ENCODE data around the gene AKAP13.

The AKAP13 gene

GRCh38 chr15:85500729-85501128 lies 120.3 kb downstream of the AKAP13 start:
- DNase-seq (ENCODE audit: insufficient read length, low spot score) (no peak), FAIRE-seq (peak; percentile 23)
- TF ChIP-seq SPI1 (IDR thresholded peaks at IDR 0.05; ENCODE audit: low read depth, low read length) (no peak), POLR2AphosphoS5 (IDR thresholded peaks at IDR 0.05; ENCODE audit: low read depth, low read length) (no peak), POLR2A (IDR thresholded peaks at IDR 0.05; ENCODE audit: low read depth, low read length) (no peak), POU2F2 (IDR thresholded peaks at IDR 0.05; ENCODE audit: low read depth, low read length) (no peak), TAF1 (IDR thresholded peaks at IDR 0.05; ENCODE audit: low read depth, low read length) (no peak), PAX5 (IDR thresholded peaks at IDR 0.05; ENCODE audit: insufficient read depth, low read length, severe bottlenecking) (no peak)

GRCh38 chr15:85501574-85501973 lies 121.2 kb downstream of the AKAP13 start:
- no peak for TF ChIP-seq SPI1 (IDR thresholded peaks at IDR 0.05; ENCODE audit: low read depth, low read length)
- no peak for TF ChIP-seq POLR2A (IDR thresholded peaks at IDR 0.05; ENCODE audit: low read depth, low read length)
- no peak for TF ChIP-seq POU2F2 (IDR thresholded peaks at IDR 0.05; ENCODE audit: low read depth, low read length)
- no peak for TF ChIP-seq POLR2AphosphoS5 (IDR thresholded peaks at IDR 0.05; ENCODE audit: low read depth, low read length)
- no peak for TF ChIP-seq TAF1 (IDR thresholded peaks at IDR 0.05; ENCODE audit: low read depth, low read length)
- no peak for DNase-seq (ENCODE audit: insufficient read length, low spot score)
- no peak for FAIRE-seq

- TF ChIP-seq POLR2AphosphoS5 (IDR thresholded peaks at IDR 0.05; ENCODE audit: low read depth, low read length) = no peak
- TF ChIP-seq POLR2A (IDR thresholded peaks at IDR 0.05; ENCODE audit: low read depth, low read length) = no peak
- no peak for TF ChIP-seq SPI1 (IDR thresholded peaks at IDR 0.05; ENCODE audit: low read depth, low read length)
- no peak for TF ChIP-seq PAX5 (IDR thresholded peaks at IDR 0.05; ENCODE audit: insufficient read depth, low read length, severe bottlenecking)
- no peak for TF ChIP-seq POU2F2 (IDR thresholded peaks at IDR 0.05; ENCODE audit: low read depth, low read length)
- no peak for TF ChIP-seq TAF1 (IDR thresholded peaks at IDR 0.05; ENCODE audit: low read depth, low read length)
- peak; percentile 60 for FAIRE-seq
- DNase-seq (ENCODE audit: insufficient read length, low spot score) = no peak
Observed at GRCh38 chr15:85503151-85503799, 122.9 kb downstream of the AKAP13 start.

GRCh38 chr15:85504749-85505676 lies 124.6 kb downstream of the AKAP13 start:
- DNase-seq (ENCODE audit: insufficient read length, low spot score) (no peak), FAIRE-seq (no peak)
- TF ChIP-seq TAF1 (IDR thresholded peaks at IDR 0.05; ENCODE audit: low read depth, low read length) = no peak

- FAIRE-seq = no peak
- no peak for TF ChIP-seq POLR2A (IDR thresholded peaks at IDR 0.05; ENCODE audit: low read depth, low read length)
- TF ChIP-seq POLR2AphosphoS5 (IDR thresholded peaks at IDR 0.05; ENCODE audit: low read depth, low read length) = no peak
- no peak for TF ChIP-seq PAX5 (IDR thresholded peaks at IDR 0.05; ENCODE audit: insufficient read depth, low read length, severe bottlenecking)
- TF ChIP-seq SPI1 (IDR thresholded peaks at IDR 0.05; ENCODE audit: low read depth, low read length) = no peak
- TF ChIP-seq TAF1 (IDR thresholded peaks at IDR 0.05; ENCODE audit: low read depth, low read length) = no peak
- no peak for TF ChIP-seq POU2F2 (IDR thresholded peaks at IDR 0.05; ENCODE audit: low read depth, low read length)
- no peak for DNase-seq (ENCODE audit: insufficient read length, low spot score)
Observed at GRCh38 chr15:85507114-85507513, 126.7 kb downstream of the AKAP13 start.

GRCh38 chr15:85509973-85510372 lies 129.6 kb downstream of the AKAP13 start:
- FAIRE-seq (no peak), DNase-seq (ENCODE audit: insufficient read length, low spot score) (no peak)
- TF ChIP-seq SPI1 (IDR thresholded peaks at IDR 0.05; ENCODE audit: low read depth, low read length) (no peak), POU2F2 (IDR thresholded peaks at IDR 0.05; ENCODE audit: low read depth, low read length) (no peak), POLR2A (IDR thresholded peaks at IDR 0.05; ENCODE audit: low read depth, low read length) (no peak), POLR2AphosphoS5 (IDR thresholded peaks at IDR 0.05; ENCODE audit: low read depth, low read length) (no peak), TAF1 (IDR thresholded peaks at IDR 0.05; ENCODE audit: low read depth, low read length) (no peak), PAX5 (IDR thresholded peaks at IDR 0.05; ENCODE audit: insufficient read depth, low read length, severe bottlenecking) (no peak)

- TF ChIP-seq POU2F2 (IDR thresholded peaks at IDR 0.05; ENCODE audit: low read depth, low read length) (no peak), POLR2AphosphoS5 (IDR thresholded peaks at IDR 0.05; ENCODE audit: low read depth, low read length) (no peak), PAX5 (IDR thresholded peaks at IDR 0.05; ENCODE audit: insufficient read depth, low read length, severe bottlenecking) (no peak), TAF1 (IDR thresholded peaks at IDR 0.05; ENCODE audit: low read depth, low read length) (no peak), POLR2A (IDR thresholded peaks at IDR 0.05; ENCODE audit: low read depth, low read length) (no peak), SPI1 (IDR thresholded peaks at IDR 0.05; ENCODE audit: low read depth, low read length) (no peak)
- DNase-seq (ENCODE audit: insufficient read length, low spot score) = no peak
- FAIRE-seq = no peak
Observed at GRCh38 chr15:85514413-85514812, 134.0 kb downstream of the AKAP13 start.

- no peak for DNase-seq (ENCODE audit: insufficient read length, low spot score)
- no peak for FAIRE-seq
- no peak for TF ChIP-seq SPI1 (IDR thresholded peaks at IDR 0.05; ENCODE audit: low read depth, low read length)
- no peak for TF ChIP-seq POU2F2 (IDR thresholded peaks at IDR 0.05; ENCODE audit: low read depth, low read length)
- TF ChIP-seq POLR2A (IDR thresholded peaks at IDR 0.05; ENCODE audit: low read depth, low read length) = no peak
- TF ChIP-seq TAF1 (IDR thresholded peaks at IDR 0.05; ENCODE audit: low read depth, low read length) = no peak
- TF ChIP-seq POLR2AphosphoS5 (IDR thresholded peaks at IDR 0.05; ENCODE audit: low read depth, low read length) = no peak
- TF ChIP-seq PAX5 (IDR thresholded peaks at IDR 0.05; ENCODE audit: insufficient read depth, low read length, severe bottlenecking) = no peak
Observed at GRCh38 chr15:85515212-85515611, 134.8 kb downstream of the AKAP13 start.

GRCh38 chr15:85517086-85517485 lies 136.7 kb downstream of the AKAP13 start:
- FAIRE-seq = no peak
- no peak for DNase-seq (ENCODE audit: insufficient read length, low spot score)
- TF ChIP-seq POLR2A (IDR thresholded peaks at IDR 0.05; ENCODE audit: low read depth, low read length) (no peak), PAX5 (IDR thresholded peaks at IDR 0.05; ENCODE audit: insufficient read depth, low read length, severe bottlenecking) (no peak), SPI1 (IDR thresholded peaks at IDR 0.05; ENCODE audit: low read depth, low read length) (no peak), POU2F2 (IDR thresholded peaks at IDR 0.05; ENCODE audit: low read depth, low read length) (no peak), POLR2AphosphoS5 (IDR thresholded peaks at IDR 0.05; ENCODE audit: low read depth, low read length) (no peak), TAF1 (IDR thresholded peaks at IDR 0.05; ENCODE audit: low read depth, low read length) (no peak)

Data from GM12891 (cell line).